Activated naive CD8-positive, alpha-beta T cell treated with anti-CD3 and anti-CD28 coated beads, Interleukin-2, amount 50 U/mL, for 24 hours (primary cell): ENCODE results near the gene TNFSF9.
"Not testable (repeated sequence)": the region's sequence is repeated elsewhere in the genome, so short reads cannot be mapped to it uniquely, and the experiment has no call there.

Experiments
- ATAC-seq: fragments of 150-1000 bp; cut with Tn5 transposase; one replicate; pipeline ENCODE4 v1.10.0; 2021
- DNase-seq: peaks from one replicate; pipeline ENCODE4 v3.0.0; 2021
- H3K27ac Mint-ChIP-seq: one replicate; pipeline ENCODE4 v1.8.0; 2021; ENCODE audit warnings: mild to moderate bottlenecking, mixed read lengths
- H3K27me3 Mint-ChIP-seq: one replicate; pipeline ENCODE4 v1.8.0; 2021; ENCODE audit warnings: mixed read lengths
- H3K36me3 Mint-ChIP-seq: one replicate; pipeline ENCODE4 v1.8.0; 2021; ENCODE audit warnings: low read depth, mixed read lengths
- H3K4me1 Mint-ChIP-seq: one replicate; pipeline ENCODE4 v1.8.0; 2021; ENCODE audit warnings: mixed read lengths
- H3K4me3 Mint-ChIP-seq: one replicate; pipeline ENCODE4 v1.8.0; 2021; ENCODE audit warnings: mild to moderate bottlenecking, moderate library complexity, mixed read lengths
- H3K9me3 Mint-ChIP-seq: one replicate; pipeline ENCODE4 v1.8.0; 2021; ENCODE audit warnings: mixed read lengths

TNFSF9 gene

GRCh38 chr19:6566727-6567126, 35.9 kb downstream of the TNFSF9 start:
- H3K9me3 Mint-ChIP-seq, result peaks cover 12% of the 10 kb centered on the region
- H3K27me3 Mint-ChIP-seq, result peaks cover 34% of the 10 kb centered on the region
- ATAC-seq, DNase-seq, H3K36me3 Mint-ChIP-seq, H3K4me1 Mint-ChIP-seq, H3K4me3 Mint-ChIP-seq, H3K27ac Mint-ChIP-seq: not testable (repeated sequence)

GRCh38 chr19:6568010-6568526, 37.2 kb downstream of the TNFSF9 start:
- ATAC-seq (no peak), DNase-seq (no peak)
- H3K4me3 Mint-ChIP-seq, result no peak overlapping the region
- peaks cover 29% of the 10 kb centered on the region for H3K27me3 Mint-ChIP-seq
- H3K4me1 Mint-ChIP-seq, result peaks cover 2% of the 10 kb centered on the region
- H3K9me3 Mint-ChIP-seq, result peaks cover 12% of the 10 kb centered on the region
- no peak overlapping the region for H3K27ac Mint-ChIP-seq
- H3K36me3 Mint-ChIP-seq, result no peaks in the 10 kb centered on the region

- Mint-ChIP-seq H3K27me3 (peaks cover 26% of the 10 kb centered on the region), H3K4me1 (peaks cover 2% of the 10 kb centered on the region), H3K4me3 (no peak overlapping the region), H3K27ac (no peak overlapping the region), H3K9me3 (peaks cover 12% of the 10 kb centered on the region), H3K36me3 (no peaks in the 10 kb centered on the region)
- DNase-seq, result no peak
- ATAC-seq, result no peak
Observed at GRCh38 chr19:6568816-6569215, 38.0 kb downstream of the TNFSF9 start.

GRCh38 chr19:6570764-6571163, 39.9 kb downstream of the TNFSF9 start:
- DNase-seq (no peak), ATAC-seq (no peak)
- H3K36me3 Mint-ChIP-seq, result no peaks in the 10 kb centered on the region
- H3K4me3 Mint-ChIP-seq, result no peak overlapping the region
- H3K27ac Mint-ChIP-seq, result no peak overlapping the region
- H3K9me3 Mint-ChIP-seq, result peaks cover 5% of the 10 kb centered on the region
- peaks cover 23% of the 10 kb centered on the region for H3K27me3 Mint-ChIP-seq
- peaks cover 2% of the 10 kb centered on the region for H3K4me1 Mint-ChIP-seq

GRCh38 chr19:6571167-6571566, 40.3 kb downstream of the TNFSF9 start:
- Mint-ChIP-seq H3K27me3 (peaks cover 23% of the 10 kb centered on the region), H3K4me1 (peaks cover 2% of the 10 kb centered on the region), H3K9me3 (peaks cover 5% of the 10 kb centered on the region), H3K4me3 (no peak overlapping the region), H3K36me3 (no peaks in the 10 kb centered on the region), H3K27ac (no peak overlapping the region)
- ATAC-seq (no peak), DNase-seq (no peak)

- Mint-ChIP-seq H3K9me3 (peaks cover 5% of the 10 kb centered on the region), H3K27me3 (peaks cover 23% of the 10 kb centered on the region), H3K27ac (no peak overlapping the region), H3K36me3 (no peaks in the 10 kb centered on the region), H3K4me3 (no peak overlapping the region), H3K4me1 (peaks cover 2% of the 10 kb centered on the region)
- no peak for DNase-seq
- no peak for ATAC-seq
Observed at GRCh38 chr19:6572217-6572616, 41.4 kb downstream of the TNFSF9 start.

- ATAC-seq (no peak), DNase-seq (no peak)
- Mint-ChIP-seq H3K36me3 (no peaks in the 10 kb centered on the region), H3K4me1 (peaks cover 4% of the 10 kb centered on the region), H3K27me3 (peaks cover 19% of the 10 kb centered on the region), H3K9me3 (peaks cover 5% of the 10 kb centered on the region), H3K4me3 (no peak overlapping the region), H3K27ac (no peak overlapping the region)
Observed at GRCh38 chr19:6573350-6573749, 42.5 kb downstream of the TNFSF9 start.

GRCh38 chr19:6576869-6577475, 46.1 kb downstream of the TNFSF9 start:
- DNase-seq (no peak), ATAC-seq (no peak)
- Mint-ChIP-seq H3K4me3 (no peak overlapping the region), H3K36me3 (no peaks in the 10 kb centered on the region), H3K9me3 (no peaks in the 10 kb centered on the region), H3K4me1 (peaks cover 10% of the 10 kb centered on the region), H3K27me3 (peaks cover 14% of the 10 kb centered on the region), H3K27ac (no peak overlapping the region)

- DNase-seq (no peak), ATAC-seq (no peak)
- Mint-ChIP-seq H3K27me3 (peaks cover 14% of the 10 kb centered on the region), H3K9me3 (no peaks in the 10 kb centered on the region), H3K4me1 (peaks cover 10% of the 10 kb centered on the region), H3K4me3 (no peak overlapping the region), H3K27ac (no peak overlapping the region), H3K36me3 (no peaks in the 10 kb centered on the region)
Observed at GRCh38 chr19:6577476-6578125, 46.8 kb downstream of the TNFSF9 start.

GRCh38 chr19:6579450-6580178, 48.8 kb downstream of the TNFSF9 start:
- ATAC-seq (no peak), DNase-seq (no peak)
- Mint-ChIP-seq H3K27me3 (peaks cover 18% of the 10 kb centered on the region), H3K36me3 (peaks cover 3% of the 10 kb centered on the region), H3K27ac (no peak overlapping the region), H3K4me3 (no peak overlapping the region), H3K4me1 (peaks cover 12% of the 10 kb centered on the region), H3K9me3 (no peaks in the 10 kb centered on the region)

GRCh38 chr19:6580313-6580712, 49.5 kb downstream of the TNFSF9 start:
- Mint-ChIP-seq H3K4me3 (no peak overlapping the region), H3K27me3 (peaks cover 24% of the 10 kb centered on the region), H3K4me1 (peaks cover 12% of the 10 kb centered on the region), H3K36me3 (peaks cover 4% of the 10 kb centered on the region), H3K9me3 (no peaks in the 10 kb centered on the region), H3K27ac (no peak overlapping the region)
- DNase-seq (no peak), ATAC-seq (no peak)

- H3K9me3 Mint-ChIP-seq, H3K4me3 Mint-ChIP-seq, H3K36me3 Mint-ChIP-seq, H3K27ac Mint-ChIP-seq, DNase-seq, ATAC-seq: not testable (repeated sequence)
- H3K4me1 Mint-ChIP-seq, result peaks cover 23% of the 10 kb centered on the region
- H3K27me3 Mint-ChIP-seq, result peaks cover 44% of the 10 kb centered on the region
Observed at GRCh38 chr19:6582515-6583484, 52.0 kb downstream of the TNFSF9 start.
